A549 (cell line): ENCODE data around the gene GRIK2. TPM values are rescaled to one million over a fixed set of nuclear protein-coding genes. Genes with fewer than 3 reads are reported as not detected.

Source experiments
- ATAC-seq, 2 experiments: fragments of 200-7000 bp in 1 of 2; fragments of >200 bp in 1 of 2; cut with Nextera tagmentation in 1 of 2; cut with Tn5 transposase in 1 of 2; 3 replicates each; pipeline versions ENCODE4 v1.8.0 to v1.9.1; 2018 to 2020; ENCODE audit warnings: mild to moderate bottlenecking in 1 of 2, moderate library complexity in 1 of 2
- CTCF ChIA-PET: fragments of 300-600 bp; sonication (Branson Sonifier 250); formaldehyde crosslinking; extraction: SDS; loops from one replicate; lab custom pipeline; 2021; ENCODE audit warnings: antibody characterized with exemption, inconsistent platforms; lab: Yijun Ruan, JAX
- POLR2A ChIA-PET: fragments of 350-600 bp; formaldehyde crosslinking; extraction: SDS; loops from one replicate; lab custom pipeline; 2021; ENCODE audit warnings: antibody characterized with exemption, inconsistent platforms; lab: Yijun Ruan, JAX
- DNase-seq, 2 experiments: peaks; one replicate each; pipeline versions ENCODE4 v3.0.0 to v3.0.0-alpha.2; 2011 to 2016; ENCODE audit warnings: low read depth in 1 of 2, low spot score in 1 of 2
- FAIRE-seq: peaks from 2 replicates; lab custom pipeline; 2011; peaks lifted over from hg19 to GRCh38; lab: Jason Lieb, UNC
- H3K27ac ChIP-seq, 2 experiments: fragments of >200 bp; sonication (Bioruptor Twin); formaldehyde crosslinking; 3 replicates each; pipeline ENCODE4 v1.5.1; 2016 to 2017
- H3K4me1 ChIP-seq: fragments of >200 bp; sonication (Bioruptor Twin); formaldehyde crosslinking; 3 replicates; pipeline ENCODE4 v1.6.1; 2016
- H3K4me2 ChIP-seq: fragments of >200 bp; sonication (Bioruptor Twin); formaldehyde crosslinking; 3 replicates; pipeline ENCODE4 v1.6.1; 2016
- H3K4me3 ChIP-seq: fragments of >200 bp; sonication (Bioruptor Twin); formaldehyde crosslinking; 3 replicates; pipeline ENCODE4 v1.5.1; 2016
- H3K9me3 ChIP-seq: fragments of >200 bp; sonication (Bioruptor Twin); formaldehyde crosslinking; 3 replicates; pipeline ENCODE4 v1.6.1; 2016
- BHLHE40 ChIP-seq: IDR thresholded peaks from 2 replicates; pipeline ENCODE4 v1.6.1; 2012; ENCODE audit warnings: low read depth, low read length, inconsistent platforms
- CBX2 ChIP-seq: fragments of 200-600 bp; sonication (generic); IDR thresholded peaks from 2 replicates; pipeline ENCODE4 v1.6.1; 2016; ENCODE audit warnings: low read depth, mild to moderate bottlenecking, borderline replicate concordance
- CEBPB ChIP-seq, 2 experiments: fragments of >200 bp in 1 of 2; sonication (Bioruptor Twin) in 1 of 2; formaldehyde crosslinking in 1 of 2; IDR thresholded peaks; 2 replicates each; pipeline ENCODE4 v1.6.1; 2012 to 2016
- CHD2 ChIP-seq: fragments of 150-350 bp; IDR thresholded peaks from 2 replicates; pipeline ENCODE4 v1.6.1; 2014; ENCODE audit warnings: low read length; ENCODE audit not compliant: partially characterized antibody
- EHMT2 ChIP-seq: fragments of 200-600 bp; sonication (generic); IDR thresholded peaks from 2 replicates; pipeline ENCODE4 v1.6.1; 2016; ENCODE audit warnings: antibody characterized with exemption, low read depth, mild to moderate bottlenecking, moderate library complexity
- HES2 ChIP-seq: fragments of >200 bp; sonication (Bioruptor Twin); formaldehyde crosslinking; IDR thresholded peaks from 2 replicates; pipeline ENCODE4 v1.6.1; 2016
- HEYL ChIP-seq: fragments of 250-450 bp; sonication (Bioruptor Pico); IDR thresholded peaks from 2 replicates; pipeline ENCODE4 v1.8.0; 2021; ENCODE audit warnings: mild to moderate bottlenecking, moderate library complexity
- HMGXB4 ChIP-seq: fragments of 250-450 bp; sonication (Bioruptor Pico); IDR thresholded peaks from 2 replicates; pipeline ENCODE4 v1.5.0; 2021; ENCODE audit warnings: mild to moderate bottlenecking, moderate library complexity, borderline replicate concordance
- HOXA7 ChIP-seq: fragments of 250-450 bp; sonication (Bioruptor Pico); IDR thresholded peaks from 2 replicates; pipeline ENCODE4 v1.5.0; 2020; ENCODE audit warnings: mild to moderate bottlenecking, moderate library complexity
- HOXB5 ChIP-seq: fragments of 250-450 bp; sonication (Bioruptor Pico); IDR thresholded peaks from 2 replicates; pipeline ENCODE4 v1.5.0; 2020; ENCODE audit warnings: mild to moderate bottlenecking, moderate library complexity
- JUN ChIP-seq, 2 experiments: fragments of >200 bp; sonication (Bioruptor Twin); formaldehyde crosslinking; IDR thresholded peaks; 2 replicates in 1 of 2; 3 replicates in 1 of 2; pipeline ENCODE4 v1.6.1; 2016 to 2017
- JUNB ChIP-seq: fragments of >200 bp; sonication (Bioruptor Twin); formaldehyde crosslinking; IDR thresholded peaks from 2 replicates; pipeline ENCODE4 v1.6.1; 2016
- KDM1A ChIP-seq: fragments of 200-600 bp; sonication (generic); IDR thresholded peaks from 2 replicates; pipeline ENCODE4 v1.6.1; 2016; ENCODE audit warnings: low read depth, mild to moderate bottlenecking
- MAZ ChIP-seq: fragments of 150-350 bp; IDR thresholded peaks from 2 replicates; pipeline ENCODE4 v1.6.1; 2014; ENCODE audit warnings: antibody characterized with exemption, low read depth, low read length, borderline replicate concordance
- MYC ChIP-seq: IDR thresholded peaks from 2 replicates; pipeline ENCODE4 v1.6.1; 2012; ENCODE audit warnings: mild to moderate bottlenecking, inconsistent platforms, low read length, improper control_type of control experiment, borderline replicate concordance
- NR3C1 ChIP-seq: fragments of >200 bp; sonication (Bioruptor Twin); formaldehyde crosslinking; IDR thresholded peaks from 3 replicates; pipeline ENCODE4 v1.6.1; 2017
- PBX3 ChIP-seq: IDR thresholded peaks from 2 replicates; pipeline ENCODE4 v1.6.1; 2012
- PHF8 ChIP-seq: fragments of 200-600 bp; sonication (generic); IDR thresholded peaks from 2 replicates; pipeline ENCODE4 v1.6.1; 2016; ENCODE audit warnings: low read depth, mild to moderate bottlenecking, antibody characterized with exemption, moderate library complexity, borderline replicate concordance
- POLR2AphosphoS2 ChIP-seq: conservative IDR thresholded peaks from 2 replicates; pipeline ENCODE4 v1.6.1; 2012; ENCODE audit warnings: low read length, improper control_type of control experiment, inconsistent platforms
- RAD21 ChIP-seq, 2 experiments: fragments of >200 bp in 1 of 2; sonication (Bioruptor Twin) in 1 of 2; formaldehyde crosslinking in 1 of 2; IDR thresholded peaks in 1 of 2; conservative IDR thresholded peaks in 1 of 2; 2 replicates in 1 of 2; 3 replicates in 1 of 2; pipeline ENCODE4 v1.6.1; 2012 to 2018; ENCODE audit warnings: inconsistent platforms in 1 of 2
- RCOR1 ChIP-seq: fragments of 150-350 bp; IDR thresholded peaks from 2 replicates; pipeline ENCODE4 v1.6.1; 2014; ENCODE audit warnings: antibody characterized with exemption, low read length, low read depth
- REST ChIP-seq: fragments of 200-600 bp; sonication (generic); IDR thresholded peaks from 2 replicates; pipeline ENCODE4 v1.6.1; 2016; ENCODE audit warnings: antibody characterized with exemption, mild to moderate bottlenecking, moderate library complexity
- RFX5 ChIP-seq: fragments of 450-650 bp; IDR thresholded peaks from 2 replicates; pipeline ENCODE4 v1.7.1; 2014; ENCODE audit warnings: antibody characterized with exemption, mild to moderate bottlenecking, moderate library complexity
- RNF2 ChIP-seq: fragments of 200-600 bp; sonication (generic); IDR thresholded peaks from 2 replicates; pipeline ENCODE4 v1.6.1; 2016; ENCODE audit warnings: low read depth, mild to moderate bottlenecking, antibody characterized with exemption, moderate library complexity, borderline replicate concordance
- SMC3 ChIP-seq: fragments of >200 bp; sonication (Bioruptor Twin); formaldehyde crosslinking; IDR thresholded peaks from 3 replicates; pipeline ENCODE4 v1.6.1; 2018; ENCODE audit warnings: inconsistent platforms
- TFCP2L1 ChIP-seq: fragments of 250-450 bp; sonication (Bioruptor Pico); IDR thresholded peaks from 2 replicates; pipeline ENCODE4 v1.5.0; 2021; ENCODE audit warnings: mild to moderate bottlenecking
- TP53 ChIP-seq: fragments of 250-450 bp; sonication (Bioruptor Pico); IDR thresholded peaks from 2 replicates; pipeline ENCODE4 v1.5.0; 2021; ENCODE audit warnings: mild to moderate bottlenecking, moderate library complexity
- ZC3H11A ChIP-seq: fragments of 450-650 bp; IDR thresholded peaks from 2 replicates; pipeline ENCODE4 v1.6.1; 2014; ENCODE audit warnings: antibody characterized with exemption, mild to moderate bottlenecking
- ZSCAN20 ChIP-seq: fragments of 250-450 bp; sonication (Bioruptor Pico); IDR thresholded peaks from 2 replicates; pipeline ENCODE4 v1.8.0; 2022; ENCODE audit warnings: mild to moderate bottlenecking, moderate library complexity
- WGBS: methylation state at CpG from one replicate; pipeline ENCODE4 v1.1.6; 2017; ENCODE audit errors: missing lambda C conversion rate; 5-methylcytosine and 5-hydroxymethylcytosine counted together
- polyA plus RNA-seq, 4 experiments: library from polyadenylated mRNA; depleted of rRNA in 3 of 4; stranded (reverse); fragments of >200 nt; fragmentation: RNase III in 1 of 4; extraction: RNeasy Plus Mini Kit Qiagen cat#74134 plus additional on column Dnase treatment in 1 of 4; gene quantifications; 2 replicates in 3 of 4; 3 replicates in 1 of 4; pipeline ENCODE4 v1.2.3, GENCODE V29; 2011 to 2017
- TF ChIP-seq, protein P1 (sequence below): fragments of 150-350 bp; IDR thresholded peaks from 2 replicates; pipeline ENCODE4 v1.6.1; 2014; ENCODE audit warnings: low read depth, mild to moderate bottlenecking, low read length
- TF ChIP-seq, protein P2 (sequence below): fragments of >200 bp; sonication (Bioruptor Twin); formaldehyde crosslinking; IDR thresholded peaks from 3 replicates; pipeline ENCODE4 v1.6.1; 2016

The GRIK2 gene
- polyA plus RNA-seq, 2 of the 4 experiments (the other 2 are of a cell fraction), result 0.56 to 0.65 TPM

GRCh38 chr6:101458826-101459225 is 65.3 kb downstream of the GRIK2 start:
- no peak overlapping the region for H3K4me2 ChIP-seq
- TF ChIP-seq HOXB5 (CRISPR knock-in tag), result no peak
- no peak for TF ChIP-seq HMGXB4 (CRISPR knock-in tag)
- no peak for TF ChIP-seq JUN (IDR thresholded peaks at IDR 0.05)
- TF ChIP-seq TFCP2L1, result no peak
- no peak for TF ChIP-seq BHLHE40
- no peak for TF ChIP-seq TP53 (CRISPR knock-in tag)
- TF ChIP-seq SMC3, result no peak
- no peak for TF ChIP-seq JUNB
- TF ChIP-seq ZC3H11A, result no peak
- TF ChIP-seq MYC, result no peak
- TF ChIP-seq, protein P1, sequence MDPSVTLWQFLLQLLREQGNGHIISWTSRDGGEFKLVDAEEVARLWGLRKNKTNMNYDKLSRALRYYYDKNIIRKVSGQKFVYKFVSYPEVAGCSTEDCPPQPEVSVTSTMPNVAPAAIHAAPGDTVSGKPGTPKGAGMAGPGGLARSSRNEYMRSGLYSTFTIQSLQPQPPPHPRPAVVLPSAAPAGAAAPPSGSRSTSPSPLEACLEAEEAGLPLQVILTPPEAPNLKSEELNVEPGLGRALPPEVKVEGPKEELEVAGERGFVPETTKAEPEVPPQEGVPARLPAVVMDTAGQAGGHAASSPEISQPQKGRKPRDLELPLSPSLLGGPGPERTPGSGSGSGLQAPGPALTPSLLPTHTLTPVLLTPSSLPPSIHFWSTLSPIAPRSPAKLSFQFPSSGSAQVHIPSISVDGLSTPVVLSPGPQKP, result no peak
- no peak for TF ChIP-seq RCOR1
- TF ChIP-seq CEBPB (IDR thresholded peaks at IDR 0.05), result no peak
- TF ChIP-seq RAD21 (conservative IDR thresholded peaks at IDR 0.05 in 1 of 2, IDR thresholded peaks at IDR 0.05 in 1 of 2), result no peak
- TF ChIP-seq CBX2, result no peak
- no peak for TF ChIP-seq HOXA7 (CRISPR knock-in tag)
- no peak for TF ChIP-seq REST
- no peak for TF ChIP-seq CHD2
- TF ChIP-seq MAZ, result no peak
- WGBS, result 35% methylated on average over 2 of the region's 2 CpGs
- no peak for ATAC-seq
- no peak for FAIRE-seq
- CTCF ChIA-PET, result no interaction called here
- no peak overlapping the region for H3K4me3 ChIP-seq
- no peaks in the 10 kb centered on the region for H3K4me1 ChIP-seq
- no peaks in the 10 kb centered on the region for H3K9me3 ChIP-seq
- no peak overlapping the region for H3K27ac ChIP-seq
- no peak for DNase-seq
- POLR2A ChIA-PET, result no interaction called here

DNA sequence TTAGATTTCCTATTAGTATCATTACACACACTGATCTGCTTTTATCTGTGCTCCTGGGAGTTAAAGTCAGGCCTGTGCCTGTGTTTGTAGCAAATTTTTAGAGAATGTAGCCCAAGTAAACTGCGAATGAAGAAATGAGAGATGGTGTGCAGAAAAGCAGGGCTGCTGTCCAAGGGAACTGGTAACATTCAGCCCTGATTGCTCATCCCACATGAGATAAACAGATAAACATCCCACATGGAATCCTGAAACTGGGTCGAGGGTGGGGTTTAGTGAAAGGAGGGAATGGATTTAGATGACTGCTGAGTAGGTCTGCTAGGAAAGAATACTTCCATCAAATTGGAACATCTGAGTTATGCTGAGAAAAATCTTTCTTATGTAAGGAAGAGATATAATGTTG is 69.1 kb downstream of the GRIK2 start:
- Histone ChIP-seq H3K9me3 (no peaks in the 10 kb centered on the region), H3K4me3 (no peak overlapping the region), H3K4me2 (no peak overlapping the region), H3K27ac (no peak overlapping the region), H3K4me1 (no peaks in the 10 kb centered on the region)
- ATAC-seq (no peak), FAIRE-seq (no peak), DNase-seq (no peak)
- 14% methylated on average over 2 of the region's 2 CpGs for whole genome bisulfite sequencing
- TF ChIP-seq HES2 (no peak), POLR2AphosphoS2 (no peak), JUNB (no peak), HEYL (no peak), RNF2 (no peak), HOXA7 (CRISPR knock-in tag) (no peak), TFCP2L1 (no peak), PBX3 (no peak), EHMT2 (no peak), PHF8 (no peak), KDM1A (no peak), NR3C1 (no peak), RFX5 (no peak), ZSCAN20 (CRISPR knock-in tag) (no peak)
- TF ChIP-seq, protein P2, sequence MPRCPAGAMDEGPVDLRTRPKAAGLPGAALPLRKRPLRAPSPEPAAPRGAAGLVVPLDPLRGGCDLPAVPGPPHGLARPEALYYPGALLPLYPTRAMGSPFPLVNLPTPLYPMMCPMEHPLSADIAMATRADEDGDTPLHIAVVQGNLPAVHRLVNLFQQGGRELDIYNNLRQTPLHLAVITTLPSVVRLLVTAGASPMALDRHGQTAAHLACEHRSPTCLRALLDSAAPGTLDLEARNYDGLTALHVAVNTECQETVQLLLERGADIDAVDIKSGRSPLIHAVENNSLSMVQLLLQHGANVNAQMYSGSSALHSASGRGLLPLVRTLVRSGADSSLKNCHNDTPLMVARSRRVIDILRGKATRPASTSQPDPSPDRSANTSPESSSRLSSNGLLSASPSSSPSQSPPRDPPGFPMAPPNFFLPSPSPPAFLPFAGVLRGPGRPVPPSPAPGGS, result no peak
- ChIA-PET CTCF (no interaction called here), POLR2A (no interaction called here)
